Thoracic aorta (tissue), 2 donors: ENCODE data around the gene PITPNC1. TPM values are rescaled to one million over a fixed set of nuclear protein-coding genes. Genes with fewer than 3 reads are reported as not detected.
A peak's percentile ranks its signal among the peaks of the same experiment; 100 is the strongest.
"Not testable (repeated sequence)": the region's sequence is repeated elsewhere in the genome, so short reads cannot be mapped to it uniquely, and the experiment has no call there.

ENCODE experiments used
- ATAC-seq: fragments of 150-250 bp; one replicate; pipeline ENCODE4 v1.8.0; 2017; ENCODE audit warnings: low read depth; ENCODE audit not compliant: insufficient number of reproducible peaks, low FRiP score
- DNase-seq: peaks from one replicate; pipeline ENCODE4 v3.0.0-alpha.2; 2020; ENCODE audit warnings: low spot score
- H3K27ac ChIP-seq, 2 donors: fragments of 200-600 bp; sonication (generic); 1 replicate in 1 of 2; 2 replicates in 1 of 2; pipeline ENCODE4 v1.5.1; 2016; ENCODE audit warnings: mild to moderate bottlenecking in 2 of 2, moderate library complexity in 2 of 2
- H3K27me3 ChIP-seq: fragments of 200-600 bp; sonication (generic); replicated peaks from 2 replicates; pipeline ENCODE4 v1.6.0; 2016; ENCODE audit warnings: mild to moderate bottlenecking; ENCODE audit not compliant: insufficient read depth
- H3K36me3 ChIP-seq: fragments of 200-600 bp; sonication (generic); one replicate; pipeline ENCODE4 v1.5.1; 2016
- H3K4me1 ChIP-seq, 2 donors: fragments of 200-600 bp; sonication (generic); 1 replicate in 1 of 2; 2 replicates in 1 of 2; pipeline versions ENCODE4 v1.5.1 to v1.6.0; 2016; ENCODE audit warnings: low read depth in 2 of 2, mild to moderate bottlenecking in 1 of 2; ENCODE audit not compliant: control insufficient read depth in 1 of 2
- H3K4me3 ChIP-seq: fragments of 200-600 bp; sonication (generic); 2 replicates; pipeline ENCODE4 v1.5.1; 2016; ENCODE audit warnings: mild to moderate bottlenecking
- H3K9me3 ChIP-seq: fragments of 200-600 bp; sonication (generic); 2 replicates; pipeline ENCODE4 v1.5.1; 2016
- CTCF ChIP-seq: fragments of 200-600 bp; sonication (generic); IDR thresholded peaks from one replicate; pipeline ENCODE4 v1.5.1; 2019; ENCODE audit warnings: antibody characterized with exemption
- total RNA-seq, 2 donors: library from RNA; depleted of rRNA; stranded (reverse); fragments of >200 nt; gene quantifications; one replicate each; pipeline versions ENCODE4 v1.1.0 to v1.2.3, GENCODE V29; 2016

Gene PITPNC1
- total RNA-seq, 2 donors from 2014 or later, result 8.4 to 28.8 TPM

DNA sequence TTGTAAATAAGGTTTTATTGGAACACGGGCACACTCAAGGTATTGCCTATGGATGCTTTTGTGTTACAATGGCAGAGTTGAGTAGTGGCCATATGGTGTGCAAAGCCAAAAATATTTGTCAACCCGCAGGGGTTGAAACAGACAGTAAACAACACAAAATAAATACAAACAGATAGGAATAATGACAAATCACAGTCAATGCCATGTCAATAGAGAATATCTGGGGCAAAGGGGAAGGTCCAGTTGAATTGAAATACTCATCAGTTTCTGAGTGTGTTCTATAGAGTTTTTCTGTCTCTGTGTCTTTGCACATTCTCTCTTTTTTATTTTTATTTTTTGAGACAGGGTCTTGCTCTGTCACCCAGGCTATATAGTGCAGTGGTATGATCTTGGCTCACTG is 37.5 kb downstream of the PITPNC1 start:
- no peak for DNase-seq
- H3K36me3 ChIP-seq, result no peaks in the 10 kb centered on the region
- no peak for TF ChIP-seq CTCF
- H3K9me3 ChIP-seq, result peaks cover 3% of the 10 kb centered on the region
- no peak overlapping the region for H3K27ac ChIP-seq
- no peaks in the 10 kb centered on the region for H3K27me3 ChIP-seq
- no peak overlapping the region for H3K4me3 ChIP-seq
- no peaks in the 10 kb centered on the region for H3K4me1 ChIP-seq
- ATAC-seq, result no peak

- H3K27ac ChIP-seq, result no peak overlapping the region
- ATAC-seq (no peak), DNase-seq (no peak)
- H3K4me3 ChIP-seq, result no peak overlapping the region
- no peaks in the 10 kb centered on the region for H3K4me1 ChIP-seq
- no peak for TF ChIP-seq CTCF
- no peaks in the 10 kb centered on the region for H3K36me3 ChIP-seq
- no peaks in the 10 kb centered on the region for H3K27me3 ChIP-seq
- H3K9me3 ChIP-seq, result peaks cover 3% of the 10 kb centered on the region
Measured at GRCh38 chr17:67415291-67415690, 38.2 kb downstream of the PITPNC1 start.

DNA sequence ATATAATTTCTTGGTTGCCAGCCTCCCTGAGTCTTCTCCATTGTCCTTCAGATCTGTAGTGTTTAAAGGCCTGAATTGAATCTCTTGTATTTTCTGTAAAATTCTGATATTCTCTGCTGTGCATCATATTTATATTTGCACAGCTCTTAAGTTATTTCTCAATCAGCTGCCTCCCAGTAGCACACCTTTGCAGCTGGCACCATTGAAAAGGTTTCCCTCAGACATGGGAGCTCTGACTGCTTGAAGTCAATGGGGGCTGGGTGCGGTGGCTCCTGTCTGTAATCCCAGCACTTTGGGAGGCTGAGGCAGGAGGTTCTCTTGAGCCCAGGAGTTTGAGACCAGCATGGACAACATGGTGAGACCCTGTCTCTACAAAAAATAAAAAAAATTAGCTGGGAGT is 40.4 kb downstream of the PITPNC1 start:
- Histone ChIP-seq H3K9me3 (peaks cover 3% of the 10 kb centered on the region), H3K4me3 (no peak overlapping the region), H3K4me1 (peaks cover 7% of the 10 kb centered on the region in 2 donors), H3K27me3 (no peaks in the 10 kb centered on the region), H3K36me3 (no peaks in the 10 kb centered on the region), H3K27ac (no peak overlapping the region)
- ATAC-seq (no peak), DNase-seq (no peak)
- TF ChIP-seq CTCF, result no peak

- no peaks in the 10 kb centered on the region for H3K9me3 ChIP-seq
- H3K4me1 ChIP-seq, result peaks cover 7% of the 10 kb centered on the region in 2 donors
- no peak overlapping the region for H3K4me3 ChIP-seq
- no peak for DNase-seq
- no peak for ATAC-seq
- no peaks in the 10 kb centered on the region for H3K36me3 ChIP-seq
- no peak for TF ChIP-seq CTCF
- H3K27me3 ChIP-seq, result no peaks in the 10 kb centered on the region
- H3K27ac ChIP-seq, result no peak overlapping the region
Measured at GRCh38 chr17:67420994-67421393, 43.9 kb downstream of the PITPNC1 start.

DNA sequence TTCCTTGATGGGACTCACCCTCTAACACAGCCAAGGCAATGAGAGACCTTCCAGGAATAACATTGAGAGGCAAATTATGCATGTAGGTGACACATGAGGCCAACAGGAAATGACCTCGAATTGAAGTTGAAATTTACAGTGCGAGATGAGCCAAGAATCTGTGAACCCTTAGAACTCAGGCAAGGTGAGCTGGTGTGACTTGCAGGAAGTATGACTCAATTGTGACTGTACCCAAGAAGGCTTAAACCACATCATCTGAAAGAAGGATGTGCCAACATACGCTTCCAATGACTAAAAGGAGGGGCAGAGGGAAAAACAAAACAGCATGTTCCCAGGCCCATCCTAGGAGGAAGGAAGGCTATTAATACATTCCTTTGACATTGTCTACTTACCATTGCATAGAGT is 44.8 kb downstream of the PITPNC1 start:
- peak; percentile 62 for ATAC-seq
- DNase-seq, result no peak
- H3K9me3 ChIP-seq, result no peaks in the 10 kb centered on the region
- peaks cover 7% of the 10 kb centered on the region in 2 donors for H3K4me1 ChIP-seq
- no peaks in the 10 kb centered on the region for H3K27me3 ChIP-seq
- no peak overlapping the region for H3K4me3 ChIP-seq
- no peaks in the 10 kb centered on the region for H3K36me3 ChIP-seq
- H3K27ac ChIP-seq, result no peak overlapping the region
- TF ChIP-seq CTCF, result no peak

DNA sequence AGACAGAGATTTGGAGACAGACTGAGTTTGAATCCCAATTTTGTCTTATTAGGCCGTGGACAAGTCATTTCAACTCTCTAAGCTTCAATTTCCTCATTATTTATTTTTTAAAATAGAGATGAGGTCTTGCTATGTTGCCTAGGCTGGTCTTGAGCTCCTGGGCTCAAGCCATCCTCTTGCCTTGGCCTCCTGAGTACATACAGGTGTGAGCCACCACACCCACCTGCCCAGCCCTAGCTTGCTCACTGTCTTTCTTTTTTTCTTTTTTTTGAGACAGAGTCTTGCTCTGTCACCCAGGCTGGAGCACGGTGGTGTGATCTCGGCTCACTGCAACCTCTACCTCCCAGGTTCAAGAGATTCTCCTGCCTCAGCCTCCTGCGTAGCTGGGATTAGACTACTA is 45.2 kb downstream of the PITPNC1 start:
- not testable (repeated sequence) for ATAC-seq, H3K27me3 ChIP-seq, H3K36me3 ChIP-seq, H3K27ac ChIP-seq, DNase-seq, H3K4me3 ChIP-seq, H3K4me1 ChIP-seq, H3K9me3 ChIP-seq
